IMR-90 (cell line): ENCODE results near the gene PDE5A.

ENCODE experiments used
- CEBPB ChIP-seq: IDR thresholded peaks from 2 replicates; pipeline ENCODE4 v1.6.1; 2012; ENCODE audit warnings: low read depth, low read length, improper control_type of control experiment
- CHD1 ChIP-seq: IDR thresholded peaks from 2 replicates; pipeline ENCODE4 v1.6.1; 2012; ENCODE audit warnings: low read depth, low read length, improper control_type of control experiment
- CTCF ChIP-seq: conservative IDR thresholded peaks from 2 replicates; pipeline ENCODE4 v1.5.1; 2012; ENCODE audit warnings: mild to moderate bottlenecking, low read depth, low read length, improper control_type of control experiment
- FOS ChIP-seq: fragments of 150-350 bp; IDR thresholded peaks from 2 replicates; pipeline ENCODE4 v1.6.1; 2016; ENCODE audit warnings: low read depth, low read length
- MAZ ChIP-seq: IDR thresholded peaks from 2 replicates; pipeline ENCODE4 v1.6.1; 2012; ENCODE audit warnings: low read depth, mild to moderate bottlenecking, low read length, improper control_type of control experiment, moderate library complexity, borderline replicate concordance
- MXI1 ChIP-seq: IDR thresholded peaks from 2 replicates; pipeline ENCODE4 v1.6.1; 2012; ENCODE audit warnings: low read depth, mild to moderate bottlenecking, low read length, moderate library complexity, borderline replicate concordance
- NFE2L2 ChIP-seq: fragments of 150-350 bp; IDR thresholded peaks from 2 replicates; pipeline ENCODE4 v1.6.1; 2016; ENCODE audit warnings: low read depth, mild to moderate bottlenecking, low read length
- POLR2A ChIP-seq: IDR thresholded peaks from 2 replicates; pipeline ENCODE4 v1.6.1; 2012; ENCODE audit warnings: mild to moderate bottlenecking, low read depth, low read length
- RAD21 ChIP-seq: IDR thresholded peaks from 2 replicates; pipeline ENCODE4 v1.6.1; 2012; ENCODE audit warnings: low read length, improper control_type of control experiment
- RFX5 ChIP-seq: IDR thresholded peaks from 2 replicates; pipeline ENCODE4 v1.8.0; 2012; ENCODE audit warnings: low read depth, mild to moderate bottlenecking, low read length, moderate library complexity
- USF2 ChIP-seq: fragments of 150-350 bp; IDR thresholded peaks from 2 replicates; pipeline ENCODE4 v1.6.1; 2017; ENCODE audit warnings: mild to moderate bottlenecking, antibody characterized with exemption, low read length, low read depth
- TF ChIP-seq, protein P1 (sequence below): fragments of 150-350 bp; IDR thresholded peaks from 2 replicates; pipeline ENCODE4 v1.6.1; 2016; ENCODE audit warnings: low read depth, mild to moderate bottlenecking, low read length, moderate library complexity, borderline replicate concordance

DNA sequence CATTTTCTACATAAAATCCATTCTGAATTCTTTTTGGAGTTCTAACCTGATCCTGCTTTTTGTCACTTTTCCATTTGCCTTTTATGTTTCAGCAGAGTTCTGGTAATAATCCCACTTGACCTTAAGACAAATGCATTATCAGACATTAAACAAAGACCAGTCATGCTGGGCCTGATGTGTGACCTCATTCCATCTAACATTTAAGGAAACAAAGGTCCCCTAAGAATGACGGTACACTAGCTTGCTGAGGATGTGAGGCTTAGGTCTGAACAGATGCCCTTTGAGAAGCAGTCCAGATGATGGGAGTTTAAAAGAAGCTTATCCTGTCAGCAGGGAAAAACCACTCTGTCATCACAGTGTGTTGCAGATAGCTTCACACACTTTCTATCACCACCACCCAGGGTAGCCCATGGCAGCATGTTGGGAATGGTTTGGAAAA is 38.1 kb upstream of the PDE5A start:
- TF ChIP-seq POLR2A (no peak), CTCF (no peak), NFE2L2 (no peak), FOS (no peak), RAD21 (no peak), USF2 (no peak), CEBPB (no peak), RFX5 (no peak), CHD1 (no peak), MAZ (no peak), MXI1 (no peak)
- TF ChIP-seq, protein P1, sequence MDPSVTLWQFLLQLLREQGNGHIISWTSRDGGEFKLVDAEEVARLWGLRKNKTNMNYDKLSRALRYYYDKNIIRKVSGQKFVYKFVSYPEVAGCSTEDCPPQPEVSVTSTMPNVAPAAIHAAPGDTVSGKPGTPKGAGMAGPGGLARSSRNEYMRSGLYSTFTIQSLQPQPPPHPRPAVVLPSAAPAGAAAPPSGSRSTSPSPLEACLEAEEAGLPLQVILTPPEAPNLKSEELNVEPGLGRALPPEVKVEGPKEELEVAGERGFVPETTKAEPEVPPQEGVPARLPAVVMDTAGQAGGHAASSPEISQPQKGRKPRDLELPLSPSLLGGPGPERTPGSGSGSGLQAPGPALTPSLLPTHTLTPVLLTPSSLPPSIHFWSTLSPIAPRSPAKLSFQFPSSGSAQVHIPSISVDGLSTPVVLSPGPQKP, result no peak
